ENCODE results near the gene CLMN. TPM values are rescaled to one million over a fixed set of nuclear protein-coding genes. Genes with fewer than 3 reads are reported as not detected.

The CLMN gene
- total and polyA plus RNA-seq, 2 of the 4 experiments (the other 2 are of a cell fraction) = 0.10 to 0.18 TPM

DNA sequence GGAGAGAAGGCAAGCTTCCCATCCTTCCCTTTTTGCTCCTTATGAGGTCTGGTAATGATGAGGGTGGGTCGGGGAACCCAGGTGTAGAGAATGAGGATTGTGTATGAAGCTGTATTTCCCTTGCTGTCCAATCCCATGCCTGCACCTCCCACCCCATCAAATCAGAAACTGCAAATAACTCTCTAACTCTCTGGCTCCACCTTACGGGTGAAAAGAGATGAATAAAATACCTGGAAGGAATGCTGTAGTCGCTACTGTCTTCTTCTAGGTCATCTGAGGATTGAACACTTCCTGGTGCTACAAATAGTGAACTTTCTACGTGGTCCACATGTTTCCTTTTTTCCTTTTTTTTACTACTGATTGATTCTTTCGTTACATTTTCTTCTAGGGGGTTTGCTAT lies 123.4 kb downstream of the CLMN start:
- no peak overlapping the region for H3K4me3 ChIP-seq (ENCODE audit: insufficient read depth, low read depth, low read length)
- no peak overlapping the region for H3K23ac ChIP-seq (ENCODE audit: low read depth, low read length)
- no peak overlapping the region for H2BK15ac ChIP-seq (ENCODE audit: low read depth, low read length)
- ChIA-PET POLR2A (ENCODE audit: unreplicated experiment) (no interaction called here), CTCF (interaction anchor here (0.6 kb wide), 1 partner anchor 36 kb away, joined by 3 read pairs; no protein-coding TSS in a partner anchor)
- no peak overlapping the region for H2AK5ac ChIP-seq (ENCODE audit: low read depth, low read length)
- intact Hi-C loops (cut with micrococcal nuclease) = loop anchor here (10.0 kb wide), 1 partner anchor 511 kb away; no protein-coding TSS in a partner anchor
- H3K4me2 ChIP-seq (ENCODE audit: low read depth, low read length) = no peak overlapping the region
- H3K4ac ChIP-seq (ENCODE audit: low read depth, low read length) = no peak overlapping the region
- no peak overlapping the region for H4K91ac ChIP-seq (ENCODE audit: insufficient read depth, low read depth, low read length)
- no CpG with 5 or more reads among the region's 5 CpGs for WGBS, 2 experiments (ENCODE audit: extremely low coverage in 2 of 2, insufficient read length in 1 of 2)
- no peak overlapping the region for H2BK5ac ChIP-seq (ENCODE audit: low read depth, low read length, poor library complexity, severe bottlenecking)
- no peak overlapping the region for H2BK120ac ChIP-seq (ENCODE audit: low read depth, low read length)
- no peaks in the 10 kb centered on the region for H3K79me1 ChIP-seq (ENCODE audit: low read depth in 1 of 2, low read length in 2 of 2)
- DNase-seq = no peak
- H3K4me1 ChIP-seq (ENCODE audit: control insufficient read depth, insufficient read depth, low read length) = no peaks in the 10 kb centered on the region
- no peak overlapping the region for H4K8ac ChIP-seq (ENCODE audit: low read depth in 2 of 2, low read length in 2 of 2)
- in situ Hi-C loops (cut with MboI; ENCODE audit: low sequenced_read_pairs) = no loop called here
- no peak overlapping the region for H3K14ac ChIP-seq (replicated peaks; ENCODE audit: low read depth, low read length)
- no peaks in the 10 kb centered on the region for H4K20me1 ChIP-seq (ENCODE audit: insufficient read depth, low read length)
- H3K9me1 ChIP-seq (ENCODE audit: insufficient read depth, low read length) = no peaks in the 10 kb centered on the region
- H3K27ac ChIP-seq (ENCODE audit: insufficient read depth, low read length) = no peak overlapping the region
- H2AFZ ChIP-seq (replicated peaks; ENCODE audit: low read length, poor library complexity) = no peak overlapping the region
- no peaks in the 10 kb centered on the region for H3K9me3 ChIP-seq (ENCODE audit: control insufficient read depth, insufficient read depth, low read length)
- TF ChIP-seq NFE2L2 (IDR thresholded peaks at IDR 0.05; ENCODE audit: low read depth, low read length) = no peak
- peak; percentile 11; the same call in 1 of the 2 replicates for TF ChIP-seq RAD21 (IDR thresholded peaks at IDR 0.05; ENCODE audit: low read length)
- no peaks in the 10 kb centered on the region; the same call in 1 of the 2 replicates for H3K27me3 ChIP-seq (ENCODE audit: control insufficient read depth, insufficient read depth, low read length)
- H3K56ac ChIP-seq (ENCODE audit: extremely low read depth, insufficient read depth, low read length) = no peak overlapping the region
- no peaks in the 10 kb centered on the region for H3K36me3 ChIP-seq (ENCODE audit: control insufficient read depth, insufficient read depth, low read length)
- dilution Hi-C loops (cut with HindIII; ENCODE audit: low sequenced_read_pairs, unreplicated experiment) = no loop called here
- no peak overlapping the region for H2AK9ac ChIP-seq (replicated peaks; ENCODE audit: low read depth, low read length, poor library complexity)
- H4K5ac ChIP-seq (ENCODE audit: low read depth, low read length) = no peak overlapping the region
- no peak for ATAC-seq (ENCODE audit: low read depth)
- no peak overlapping the region for H2BK20ac ChIP-seq (ENCODE audit: low read depth, low read length)
- no peak overlapping the region for H3K18ac ChIP-seq (ENCODE audit: low read depth, low read length)
- no TSS peak for BruUV-seq (replicated peaks)
- H3K9ac ChIP-seq (ENCODE audit: low read depth, low read length) = no peak overlapping the region

Measured in IMR-90 (cell line).